GM12878 (cell line): ENCODE measurements around the gene PLOD2. TPM values are rescaled to one million over a fixed set of nuclear protein-coding genes. Genes with fewer than 3 reads are reported as not detected.

Source experiments
- ATAC-seq: fragments of 200-7000 bp; cut with Tn5 transposase; 3 replicates; pipeline ENCODE4 v1.9.1; 2020; ENCODE audit warnings: mild to moderate bottlenecking, moderate library complexity
- BruUV-seq: library from RNA; stranded (reverse); fragments of 400-500 nt; replicated peaks from 2 replicates; lab custom pipeline; 2021; lab: Mats Ljungman, UMichigan
- CTCF ChIA-PET: fragments of 300-600 bp; sonication (Branson Sonifier 250); formaldehyde crosslinking; extraction: SDS; loops from one replicate; lab custom pipeline; 2021; ENCODE audit warnings: inconsistent platforms; lab: Yijun Ruan, JAX
- POLR2A ChIA-PET: fragments of 350-600 bp; formaldehyde crosslinking; extraction: SDS; loops from one replicate; lab custom pipeline; 2021; ENCODE audit warnings: inconsistent platforms; lab: Charles Lee
- RAD21 ChIA-PET: fragments of 300-600 bp; sonication (Branson Sonifier 250); formaldehyde crosslinking; loops from one replicate; lab custom pipeline; 2023; ENCODE audit warnings: antibody characterized with exemption; ENCODE audit not compliant: unreplicated experiment; lab: Charles Lee
- SMC1A ChIA-PET: fragments of 300-600 bp; sonication (Branson Sonifier 250); formaldehyde crosslinking; loops from one replicate; lab custom pipeline; 2023; ENCODE audit not compliant: unreplicated experiment, uncharacterized antibody; lab: Charles Lee
- DNase-seq: peaks from one replicate; pipeline ENCODE4 v3.0.0-alpha.2; 2011; ENCODE audit warnings: low read depth, low spot score
- FAIRE-seq: peaks from 3 replicates; lab custom pipeline; 2011; peaks lifted over from hg19 to GRCh38; lab: Jason Lieb, UNC
- H2AFZ ChIP-seq: 2 replicates; pipeline ENCODE4 v1.6.0; 2011; ENCODE audit warnings: low read depth, low read length, control low read depth; ENCODE audit not compliant: control insufficient read depth
- H3K27ac ChIP-seq: 2 replicates; pipeline ENCODE4 v1.5.1; 2011; ENCODE audit warnings: control low read depth; ENCODE audit not compliant: control insufficient read depth, insufficient read depth
- H3K27me3 ChIP-seq, 2 experiments: replicated peaks in 1 of 2; 2 replicates each; pipeline versions ENCODE4 v1.6.0 to v1.6.1; 2011; ENCODE audit warnings: low read length in 1 of 2; ENCODE audit not compliant: control insufficient read depth in 2 of 2, insufficient read depth in 2 of 2
- H3K36me3 ChIP-seq, 2 experiments: 2 replicates each; pipeline ENCODE4 v1.5.1; 2011; ENCODE audit warnings: low read length in 1 of 2; ENCODE audit not compliant: control insufficient read depth in 2 of 2, insufficient read depth in 2 of 2
- H3K4me1 ChIP-seq: 2 replicates; pipeline ENCODE4 v1.6.1; 2011; ENCODE audit warnings: mild to moderate bottlenecking, low read length, moderate library complexity, mixed read lengths; ENCODE audit not compliant: control insufficient read depth, insufficient read depth
- H3K4me2 ChIP-seq: 2 replicates; pipeline ENCODE4 v1.6.0; 2011; ENCODE audit warnings: control low read depth; ENCODE audit not compliant: control insufficient read depth, insufficient read depth
- H3K4me3 ChIP-seq: fragments of 200-600 bp; sonication (generic); 2 replicates; pipeline ENCODE4 v1.5.1; 2016
- H3K79me2 ChIP-seq: 2 replicates; pipeline ENCODE4 v1.6.0; 2011; ENCODE audit warnings: low read length; ENCODE audit not compliant: control insufficient read depth, insufficient read depth
- H3K9ac ChIP-seq: 2 replicates; pipeline ENCODE4 v1.8.0; 2011; ENCODE audit warnings: low read length, control low read depth, mixed read lengths; ENCODE audit not compliant: control insufficient read depth, insufficient read depth
- H3K9me3 ChIP-seq: replicated peaks from 3 replicates; pipeline ENCODE4 v1.5.1; 2011; ENCODE audit warnings: mild to moderate bottlenecking, low read length; ENCODE audit not compliant: control insufficient read depth, insufficient read depth
- H4K20me1 ChIP-seq: 2 replicates; pipeline ENCODE4 v1.6.0; 2011; ENCODE audit not compliant: control insufficient read depth, insufficient read depth
- BCL11A ChIP-seq: IDR thresholded peaks from 2 replicates; pipeline ENCODE4 v1.6.1; 2011; ENCODE audit warnings: low read depth, low read length
- BMI1 ChIP-seq: fragments of 450-650 bp; IDR thresholded peaks from 2 replicates; pipeline ENCODE4 v1.6.1; 2016; ENCODE audit warnings: mild to moderate bottlenecking, moderate library complexity, borderline replicate concordance
- BRCA1 ChIP-seq: IDR thresholded peaks from 2 replicates; pipeline ENCODE4 v1.6.1; 2011; ENCODE audit warnings: low read depth, low read length, improper control_type of control experiment
- CBFB ChIP-seq: IDR thresholded peaks from 2 replicates; pipeline ENCODE4 v1.6.1; 2016; ENCODE audit warnings: antibody characterized with exemption, low read depth
- E2F4 ChIP-seq: IDR thresholded peaks from 2 replicates; pipeline ENCODE4 v1.6.1; 2012; ENCODE audit warnings: low read depth, low read length, improper control_type of control experiment
- ETV6 ChIP-seq, 2 experiments: fragments of 450-650 bp in 1 of 2; IDR thresholded peaks in 1 of 2; conservative IDR thresholded peaks in 1 of 2; 2 replicates each; pipeline ENCODE4 v1.6.1; 2014; ENCODE audit warnings: antibody characterized with exemption in 1 of 2, borderline replicate concordance in 1 of 2, low read depth in 1 of 2, mild to moderate bottlenecking in 1 of 2, moderate library complexity in 1 of 2
- GATAD2B ChIP-seq: fragments of 450-650 bp; conservative IDR thresholded peaks from 2 replicates; pipeline ENCODE4 v1.6.1; 2017; ENCODE audit warnings: low read depth, mild to moderate bottlenecking, moderate library complexity
- IRF3 ChIP-seq: fragments of 450-650 bp; IDR thresholded peaks from 2 replicates; pipeline ENCODE4 v1.6.1; 2014; ENCODE audit warnings: mild to moderate bottlenecking
- KDM1A ChIP-seq: fragments of 200-600 bp; sonication (generic); IDR thresholded peaks from 2 replicates; pipeline ENCODE4 v1.6.1; 2016; ENCODE audit warnings: borderline replicate concordance
- MEF2A ChIP-seq: IDR thresholded peaks from 2 replicates; pipeline ENCODE4 v1.6.1; 2011; ENCODE audit warnings: low read depth, mild to moderate bottlenecking, low read length, moderate library complexity; ENCODE audit not compliant: insufficient read depth
- NKRF ChIP-seq: fragments of 450-650 bp; conservative IDR thresholded peaks from 2 replicates; pipeline ENCODE4 v1.6.1; 2017; ENCODE audit warnings: mild to moderate bottlenecking, moderate library complexity
- NR2C2 ChIP-seq: IDR thresholded peaks from 2 replicates; pipeline ENCODE4 v1.6.1; 2011; ENCODE audit warnings: borderline replicate concordance, low read depth; ENCODE audit not compliant: control insufficient read depth, insufficient read length
- NRF1 ChIP-seq: conservative IDR thresholded peaks from 2 replicates; pipeline ENCODE4 v1.6.1; 2011; ENCODE audit warnings: mild to moderate bottlenecking, low read depth, low read length, improper control_type of control experiment
- RBBP5 ChIP-seq: fragments of 200-600 bp; sonication (generic); conservative IDR thresholded peaks from 2 replicates; pipeline ENCODE4 v1.6.1; 2016
- SP1 ChIP-seq: IDR thresholded peaks from one replicate; pipeline ENCODE4 v1.6.1; 2011; ENCODE audit warnings: low read depth, low read length
- SUPT20H ChIP-seq: IDR thresholded peaks from 2 replicates; pipeline ENCODE4 v1.6.1; 2011; ENCODE audit warnings: low read depth, mild to moderate bottlenecking, low read length, moderate library complexity, borderline replicate concordance; ENCODE audit not compliant: control insufficient read depth
- ZNF207 ChIP-seq: fragments of 450-650 bp; IDR thresholded peaks from 2 replicates; pipeline ENCODE4 v1.6.1; 2014; ENCODE audit warnings: antibody characterized with exemption, mild to moderate bottlenecking, borderline replicate concordance
- WGBS: methylation state at CpG from one replicate; pipeline ENCODE4 v1.1.6; 2016; ENCODE audit warnings: low lambda C conversion rate; ENCODE audit not compliant: insufficient replicate concordance, insufficient coverage; ENCODE audit errors: missing lambda C conversion rate; 5-methylcytosine and 5-hydroxymethylcytosine counted together
- in situ Hi-C: fragments of 300-500 bp; cut with MboI; formaldehyde crosslinking; loops from 9 replicates; pipeline ENCODE4 v1.14.3; 2018; ENCODE audit warnings: mixed read lengths
- intact Hi-C: fragments of 100-400 bp; cut with micrococcal nuclease; formaldehyde crosslinking; loops from one replicate; pipeline ENCODE4 v1.14.2; 2022; ENCODE audit not compliant: unreplicated experiment
- polyA plus RNA-seq, 11 experiments: library from polyadenylated mRNA; depleted of rRNA in 4 of 11; unstranded in 6 of 11; stranded (reverse) in 5 of 11; fragments of >200 nt; fragmentation: Nextera tagmentation in 4 of 11; fragmentation: Illumina TruSeq in 1 of 11; extraction: Ambion mirVana in 4 of 11; extraction: Trizol in 1 of 11; gene quantifications; 1 replicate in 1 of 11; 2 replicates in 10 of 11; pipeline versions ENCODE4 v1.2.1 to v1.2.3, GENCODE V29; 2011 to 2016; ENCODE audit warnings: inconsistent platforms in 2 of 11, missing spikeins in 2 of 11, low read depth in 1 of 11
- total RNA-seq, 4 experiments: library from RNA; depleted of rRNA in 3 of 4; stranded (reverse); fragments of >200 nt in 3 of 4; fragmentation: Illumina TruSeq in 1 of 4; extraction: Trizol in 1 of 4; gene quantifications; 2 replicates each; pipeline versions ENCODE4 v1.2.1 to v1.2.3, GENCODE V29; 2013 to 2021

Gene PLOD2
- total and polyA plus RNA-seq, 10 of the 15 experiments (the other 5 are each of a cell fraction or from before 2014, with no cell fraction given), result 0.03 to 0.56 (median 0.33) TPM; not detected in 4

- FAIRE-seq (no peak), DNase-seq (no peak), ATAC-seq (no peak)
- no peak overlapping the region for H3K27ac ChIP-seq
- ChIA-PET CTCF (no interaction called here), SMC1A (interaction anchor here (0.7 kb wide), 1 partner anchor 38 kb away, joined by 3 read pairs; no protein-coding TSS in a partner anchor), RAD21 (no interaction called here), POLR2A (no interaction called here)
- TF ChIP-seq NRF1 (no peak), NKRF (no peak), ETV6 (conservative IDR thresholded peaks at IDR 0.05 in 1 of 2, IDR thresholded peaks at IDR 0.05 in 1 of 2; ENCODE audit: borderline replicate concordance in 1 of 2, low read depth in 1 of 2) (no peak), GATAD2B (no peak), E2F4 (no peak), BRCA1 (no peak), CBFB (no peak), ZNF207 (no peak), SP1 (no peak), KDM1A (no peak), BCL11A (no peak), MEF2A (no peak), NR2C2 (no peak), RBBP5 (no peak), BMI1 (no peak), SUPT20H (no peak), IRF3 (no peak)
- 55% methylated on average over 5 of the region's 5 CpGs for WGBS
- H3K9ac ChIP-seq, result no peak overlapping the region
- H3K9me3 ChIP-seq, result no peaks in the 10 kb centered on the region
- H3K27me3 ChIP-seq, result no peaks in the 10 kb centered on the region
- no peak overlapping the region for H3K4me2 ChIP-seq
- BruUV-seq, result no TSS peak
- no peak overlapping the region for H2AFZ ChIP-seq
- no peaks in the 10 kb centered on the region for H4K20me1 ChIP-seq
- no peaks in the 10 kb centered on the region for H3K4me1 ChIP-seq
- H3K79me2 ChIP-seq, result no peaks in the 10 kb centered on the region
- no peaks in the 10 kb centered on the region for H3K36me3 ChIP-seq
- intact Hi-C loops, result no loop called here
- no peak overlapping the region for H3K4me3 ChIP-seq
- in situ Hi-C loops, result no loop called here
Measured at GRCh38 chr3:146035366-146035765, 125.6 kb downstream of the PLOD2 start.
